Astrocyte (in vitro differentiated cells and primary cell): ENCODE results near the gene CLIP4.

ENCODE experiments used
- CTCF ChIP-seq: IDR thresholded peaks from 2 replicates; pipeline ENCODE4 v1.5.1; 2011; ENCODE audit warnings: low read depth, mild to moderate bottlenecking, inconsistent platforms, low read length, moderate library complexity; ENCODE audit not compliant: insufficient read depth
- EZH2 ChIP-seq: IDR thresholded peaks from 2 replicates; pipeline ENCODE4 v1.6.1; 2012; ENCODE audit warnings: mild to moderate bottlenecking, low read length, inconsistent platforms; ENCODE audit not compliant: insufficient read depth

DNA sequence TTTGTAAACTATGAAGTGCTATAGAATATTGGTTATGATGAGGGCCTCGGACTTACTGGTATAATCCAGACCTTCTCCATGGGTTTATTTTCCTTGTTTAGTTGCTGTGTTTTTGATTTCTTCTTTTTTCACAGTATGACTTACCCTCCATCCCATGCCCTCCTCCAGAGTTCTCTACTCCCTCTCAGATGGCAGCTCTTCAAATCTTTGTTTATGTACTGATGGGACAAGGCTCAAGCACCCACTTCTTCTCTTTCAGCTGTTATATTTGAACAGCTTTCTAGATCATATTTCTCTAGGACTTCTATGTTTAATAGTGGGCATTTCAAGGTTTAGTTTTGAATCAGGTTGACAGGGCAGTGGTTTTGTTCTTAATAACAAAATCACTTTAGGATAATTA lies 43.9 kb downstream of the CLIP4 start:
- TF ChIP-seq CTCF (no peak), EZH2 (no peak)
